Esophagus (tissue), 2 donors: ENCODE measurements around the gene INS. TPM values are rescaled to one million over a fixed set of nuclear protein-coding genes. Genes with fewer than 3 reads are reported as not detected.

ENCODE experiments used
- H3K27ac ChIP-seq, 2 donors: one replicate each; pipeline ENCODE4 v1.5.1; 2013; ENCODE audit warnings: low read depth in 2 of 2, mild to moderate bottlenecking in 2 of 2, inconsistent platforms in 1 of 2, low read length in 1 of 2, moderate library complexity in 1 of 2
- H3K27me3 ChIP-seq, 2 donors: one replicate each; pipeline ENCODE4 v1.6.1; 2013; ENCODE audit warnings: low read length in 2 of 2, control low read depth in 1 of 2, mild to moderate bottlenecking in 1 of 2; ENCODE audit not compliant: insufficient read depth in 2 of 2, control insufficient read depth in 1 of 2
- H3K36me3 ChIP-seq, 2 donors: one replicate each; pipeline ENCODE4 v1.6.1; 2013; ENCODE audit warnings: low read length in 1 of 2; ENCODE audit not compliant: control insufficient read depth in 2 of 2, insufficient read depth in 2 of 2
- H3K4me1 ChIP-seq, 2 donors: one replicate each; pipeline ENCODE4 v1.6.1; 2013; ENCODE audit warnings: low read length in 1 of 2; ENCODE audit not compliant: control insufficient read depth in 2 of 2, insufficient read depth in 2 of 2
- H3K4me3 ChIP-seq, 2 donors: one replicate each; pipeline ENCODE4 v1.5.1; 2013; ENCODE audit warnings: low read length in 2 of 2, mild to moderate bottlenecking in 2 of 2, low read depth in 1 of 2, moderate library complexity in 1 of 2
- H3K9me3 ChIP-seq, 2 donors: one replicate each; pipeline ENCODE4 v1.6.1; 2013; ENCODE audit warnings: mild to moderate bottlenecking in 2 of 2, low read depth in 1 of 2, low read length in 1 of 2, moderate library complexity in 1 of 2; ENCODE audit not compliant: control insufficient read depth in 2 of 2, insufficient read depth in 1 of 2
- WGBS, 2 donors: extraction: QIAGEN DNeasy Blood & Tissue Kit; methylation state at CpG; one replicate each; pipeline ENCODE4 v1.1.7; 2013; 5-methylcytosine and 5-hydroxymethylcytosine counted together
- polyA plus RNA-seq, 2 donors: library from polyadenylated mRNA; stranded (reverse); fragments of 200-250 nt; gene quantifications; one replicate each; pipeline ENCODE4 v1.2.3, GENCODE V29; 2013
- donor health status: healthy with polysubstance abuse.
- donor health status: Bipolar disorder and iron deficiency.

Gene INS
- polyA plus RNA-seq, 2 donors: 1.4 to 3.3 TPM

- peaks cover 3 to 4% of the 10 kb centered on the region in 2 donors for H3K27me3 ChIP-seq
- no peaks in the 10 kb centered on the region for H3K9me3 ChIP-seq
- H3K27ac ChIP-seq: no peak overlapping the region
- no peaks in the 10 kb centered on the region for H3K36me3 ChIP-seq
- peaks cover 0 to 4% of the 10 kb centered on the region in 2 donors for H3K4me1 ChIP-seq
- H3K4me3 ChIP-seq: no peak overlapping the region
- 73 to 74% methylated on average over 33 of the region's 33 CpGs for WGBS, 2 donors
Observed at GRCh38 chr11:2168286-2169004, 7.4 kb upstream of the INS start.

- Histone ChIP-seq H3K36me3 (no peaks in the 10 kb centered on the region), H3K27me3 (peaks cover 3 to 4% of the 10 kb centered on the region in 2 donors), H3K4me3 (no peak overlapping the region), H3K9me3 (no peaks in the 10 kb centered on the region), H3K4me1 (peaks cover 0 to 4% of the 10 kb centered on the region in 2 donors), H3K27ac (no peak overlapping the region)
- 63 to 69% methylated on average over 31 of the region's 31 CpGs for WGBS, 2 donors
Observed at GRCh38 chr11:2167141-2168045, 6.4 kb upstream of the INS start.

GRCh38 chr11:2166091-2166851 lies 5.3 kb upstream of the INS start:
- Histone ChIP-seq H3K4me1 (peaks cover 0 to 4% of the 10 kb centered on the region in 2 donors), H3K36me3 (no peaks in the 10 kb centered on the region), H3K27me3 (peaks cover 3 to 4% of the 10 kb centered on the region in 2 donors), H3K9me3 (no peaks in the 10 kb centered on the region), H3K27ac (no peak overlapping the region), H3K4me3 (peak overlapping the region; percentile 2 to 35)
- WGBS, 2 donors: 4 to 5% methylated on average over 63 to 70 of the region's 70 CpGs

GRCh38 chr11:2165571-2165970 lies 4.6 kb upstream of the INS start:
- Histone ChIP-seq H3K4me1 (peaks cover 0 to 4% of the 10 kb centered on the region in 2 donors), H3K9me3 (no peaks in the 10 kb centered on the region), H3K27ac (no peak overlapping the region), H3K4me3 (no peak overlapping the region), H3K36me3 (no peaks in the 10 kb centered on the region), H3K27me3 (peaks cover 3 to 4% of the 10 kb centered on the region in 2 donors)
- WGBS, 2 donors: 77 to 79% methylated on average over 12 to 13 of the region's 13 CpGs

GRCh38 chr11:2164861-2165555 lies 4.0 kb upstream of the INS start:
- WGBS, 2 donors: 63 to 69% methylated on average over 20 of the region's 20 CpGs
- no peaks in the 10 kb centered on the region for H3K9me3 ChIP-seq
- H3K27ac ChIP-seq: no peak overlapping the region
- H3K4me1 ChIP-seq: peaks cover 0 to 4% of the 10 kb centered on the region in 2 donors
- peaks cover 3 to 4% of the 10 kb centered on the region in 2 donors for H3K27me3 ChIP-seq
- H3K36me3 ChIP-seq: no peaks in the 10 kb centered on the region
- H3K4me3 ChIP-seq: no peak overlapping the region

GRCh38 chr11:2164081-2164480 lies 3.1 kb upstream of the INS start:
- Histone ChIP-seq H3K4me1 (no peaks in the 10 kb centered on the region), H3K4me3 (no peak overlapping the region), H3K9me3 (no peaks in the 10 kb centered on the region), H3K27me3 (peaks cover 3 to 4% of the 10 kb centered on the region in 2 donors), H3K27ac (no peak overlapping the region), H3K36me3 (no peaks in the 10 kb centered on the region)
- 83 to 84% methylated on average over 19 to 22 of the region's 22 CpGs for WGBS, 2 donors

GRCh38 chr11:2163428-2163978 lies 2.5 kb upstream of the INS start:
- Histone ChIP-seq H3K27ac (no peak overlapping the region), H3K27me3 (peaks cover 3 to 4% of the 10 kb centered on the region in 2 donors), H3K36me3 (no peaks in the 10 kb centered on the region), H3K4me3 (no peak overlapping the region), H3K9me3 (no peaks in the 10 kb centered on the region), H3K4me1 (no peaks in the 10 kb centered on the region)
- WGBS, 2 donors: 66 to 69% methylated on average over 12 of the region's 12 CpGs

GRCh38 chr11:2159536-2160413 lies 1.2 kb downstream of the INS start:
- H3K9me3 ChIP-seq: no peaks in the 10 kb centered on the region
- H3K27ac ChIP-seq: no peak overlapping the region
- no peaks in the 10 kb centered on the region for H3K36me3 ChIP-seq
- H3K4me1 ChIP-seq: peaks cover 0 to 2% of the 10 kb centered on the region in 2 donors
- H3K4me3 ChIP-seq: no peak overlapping the region
- H3K27me3 ChIP-seq: no peaks in the 10 kb centered on the region
- WGBS, 2 donors: 63 to 64% methylated on average over 36 of the region's 36 CpGs
